Measurements from ENCODE around the gene RGMB.

RGMB gene

GRCh38 chr5:98785244-98785643 lies 11.8 kb downstream of the RGMB start:
- DNase-seq (ENCODE audit: low spot score), result no peak
- in situ Hi-C loops (cut with MboI; ENCODE audit: low sequenced_read_pairs, unreplicated experiment), result no loop called here
- no peak for TF ChIP-seq CTCF (IDR thresholded peaks at IDR 0.05; ENCODE audit: borderline replicate concordance, control extremely low read depth, extremely low read depth, insufficient read depth, missing control alignments)

DNA sequence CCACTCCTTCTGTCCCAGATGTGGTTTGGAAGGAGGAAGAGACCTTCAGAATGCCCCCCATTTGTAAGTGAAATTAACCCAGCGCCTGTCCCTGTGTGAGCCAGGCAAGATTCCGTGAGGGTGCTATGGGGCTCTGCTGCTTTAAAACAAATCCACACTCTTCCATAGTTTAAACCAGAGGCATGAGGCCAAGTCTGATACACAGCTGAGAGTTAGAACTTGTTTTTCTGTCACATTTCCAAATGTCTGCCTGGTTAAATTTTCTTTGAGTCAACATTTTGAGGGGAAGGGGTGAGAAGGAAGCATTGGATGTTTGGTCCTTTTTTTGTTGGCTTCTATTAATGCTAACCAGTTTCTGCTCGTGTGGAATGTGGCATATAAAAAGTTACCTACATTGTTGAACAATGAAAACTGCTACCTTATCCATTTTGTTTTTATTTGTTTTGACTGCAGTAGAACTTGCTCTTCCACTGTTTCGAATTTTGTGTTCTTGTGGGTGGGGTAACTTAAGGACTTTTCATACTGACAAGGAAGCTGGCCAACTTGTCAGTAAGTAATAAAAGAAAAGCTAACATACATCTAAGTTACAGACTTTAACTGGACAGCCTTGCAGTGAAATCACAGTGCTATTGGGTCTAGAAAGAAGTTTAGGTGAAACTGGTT lies 12.9 kb downstream of the RGMB start:
- no peak for TF ChIP-seq CTCF (IDR thresholded peaks at IDR 0.05; ENCODE audit: borderline replicate concordance, control extremely low read depth, extremely low read depth, insufficient read depth, missing control alignments)
- DNase-seq (ENCODE audit: low spot score), result no peak
- in situ Hi-C loops (cut with MboI; ENCODE audit: low sequenced_read_pairs, unreplicated experiment), result no loop called here

- DNase-seq (ENCODE audit: low spot score), result no peak
- in situ Hi-C loops (cut with MboI; ENCODE audit: low sequenced_read_pairs, unreplicated experiment), result no loop called here
- TF ChIP-seq CTCF (IDR thresholded peaks at IDR 0.05; ENCODE audit: borderline replicate concordance, control extremely low read depth, extremely low read depth, insufficient read depth, missing control alignments), result no peak
Measured at GRCh38 chr5:98787131-98787719, 13.8 kb downstream of the RGMB start.

DNA sequence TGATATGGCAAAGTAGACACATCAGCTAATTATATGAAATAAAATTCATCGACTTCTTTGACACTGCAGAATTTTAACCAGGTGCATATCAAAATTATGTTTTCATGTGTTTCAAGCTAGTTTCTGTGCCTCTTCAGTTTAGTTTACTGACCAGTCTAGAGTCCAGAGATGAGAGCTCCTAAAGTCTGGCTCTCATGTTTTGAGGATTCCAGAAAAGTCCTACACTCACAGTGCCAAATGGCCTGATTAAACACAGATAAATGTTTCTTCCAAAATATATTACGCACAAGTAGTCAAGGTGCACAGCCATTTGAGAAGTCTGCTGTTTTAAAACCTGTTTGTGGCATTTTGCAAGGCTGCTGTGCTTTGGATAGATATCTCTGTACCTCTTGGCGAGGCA lies 15.6 kb downstream of the RGMB start:
- TF ChIP-seq CTCF (IDR thresholded peaks at IDR 0.05; ENCODE audit: borderline replicate concordance, control extremely low read depth, extremely low read depth, insufficient read depth, missing control alignments), result no peak
- DNase-seq (ENCODE audit: low spot score), result no peak
- in situ Hi-C loops (cut with MboI; ENCODE audit: low sequenced_read_pairs, unreplicated experiment), result no loop called here

DNA sequence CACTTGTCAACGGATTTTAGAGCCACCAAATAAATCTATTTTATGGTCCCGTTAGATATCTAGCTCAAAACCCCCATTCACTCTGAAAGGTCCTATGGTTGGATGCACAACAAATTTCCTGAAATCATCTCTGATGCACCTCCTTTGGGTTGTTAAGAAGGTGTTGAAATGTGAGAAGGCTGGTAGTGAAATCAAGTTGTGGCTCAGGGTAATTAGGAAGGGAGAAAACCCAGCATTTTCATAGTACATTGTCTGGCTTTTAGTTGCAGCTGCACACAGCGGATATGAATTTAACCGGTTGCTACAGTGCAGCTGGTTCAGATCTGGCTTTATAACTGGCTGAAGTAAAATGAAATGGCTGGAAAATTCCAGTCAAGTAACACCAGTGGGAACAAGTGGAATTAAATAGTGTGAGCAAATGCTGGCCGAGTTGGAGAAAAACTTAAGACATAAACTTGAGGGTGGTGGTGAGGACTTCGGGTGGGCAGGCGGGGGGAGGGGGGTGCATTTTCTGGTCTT lies 17.6 kb downstream of the RGMB start:
- in situ Hi-C loops (cut with MboI; ENCODE audit: low sequenced_read_pairs, unreplicated experiment), result no loop called here
- TF ChIP-seq CTCF (IDR thresholded peaks at IDR 0.05; ENCODE audit: borderline replicate concordance, control extremely low read depth, extremely low read depth, insufficient read depth, missing control alignments), result no peak
- DNase-seq (ENCODE audit: low spot score), result no peak

DNA sequence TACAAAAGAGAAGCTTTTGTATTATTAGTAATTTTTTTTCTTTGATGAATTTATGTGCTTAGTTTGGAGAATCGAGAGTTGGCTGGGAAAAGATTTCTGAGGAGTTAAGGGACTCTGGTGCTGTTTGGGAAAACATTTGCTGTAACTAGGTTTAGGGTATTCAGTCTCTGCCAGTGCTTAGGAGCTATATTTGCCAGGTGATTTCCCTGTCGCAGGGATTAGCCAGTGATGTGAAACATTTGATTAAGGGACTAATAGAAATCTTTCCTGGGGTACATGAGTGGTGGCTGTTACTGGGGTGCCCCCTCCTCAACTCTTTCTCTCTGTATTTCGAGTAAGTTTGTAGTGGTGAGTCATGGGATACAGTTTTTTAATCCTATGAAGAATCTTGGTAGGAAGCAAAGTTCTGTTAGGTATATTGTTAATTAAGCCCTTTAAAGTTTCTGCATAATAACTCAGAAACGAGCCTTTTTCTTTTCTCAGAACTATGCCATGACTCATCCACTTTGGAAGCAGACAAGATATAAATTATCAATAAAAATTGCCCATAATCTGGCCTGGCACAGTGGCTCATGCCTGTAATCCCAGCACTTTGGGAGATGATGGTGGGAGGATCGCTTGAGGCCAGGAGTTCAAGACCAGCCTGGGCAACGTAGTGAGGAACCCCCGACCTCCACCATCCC lies 18.6 kb downstream of the RGMB start:
- no peak for TF ChIP-seq CTCF (IDR thresholded peaks at IDR 0.05; ENCODE audit: borderline replicate concordance, control extremely low read depth, extremely low read depth, insufficient read depth, missing control alignments)
- DNase-seq (ENCODE audit: low spot score), result no peak
- in situ Hi-C loops (cut with MboI; ENCODE audit: low sequenced_read_pairs, unreplicated experiment), result no loop called here

All from GM13976 (cell line).